KMS-11 (cell line): ENCODE results near the gene PI4KB.

Experiments
- H2AFZ ChIP-seq: fragments of 200-600 bp; sonication (generic); 2 replicates; pipeline ENCODE4 v1.6.1; 2016; ENCODE audit warnings: antibody characterized with exemption, mixed run types, low read depth
- H3K27ac ChIP-seq: fragments of 200-600 bp; sonication (generic); 2 replicates; pipeline ENCODE4 v1.6.1; 2016; ENCODE audit warnings: mild to moderate bottlenecking, mixed run types
- H3K27me3 ChIP-seq: fragments of 200-600 bp; sonication (generic); 2 replicates; pipeline ENCODE4 v1.6.1; 2017; ENCODE audit warnings: mild to moderate bottlenecking, low read depth, mixed run types, moderate library complexity; ENCODE audit not compliant: insufficient read depth
- H3K36me3 ChIP-seq: fragments of 200-600 bp; sonication (generic); 2 replicates; pipeline ENCODE4 v1.6.1; 2017; ENCODE audit warnings: mild to moderate bottlenecking, mixed run types; ENCODE audit not compliant: insufficient read depth
- H3K4me1 ChIP-seq: fragments of 200-600 bp; sonication (generic); 2 replicates; pipeline ENCODE4 v1.6.1; 2016; ENCODE audit warnings: mild to moderate bottlenecking, low read depth, mixed run types; ENCODE audit not compliant: poor library complexity, severe bottlenecking
- H3K4me2 ChIP-seq: fragments of 200-600 bp; sonication (generic); 2 replicates; pipeline ENCODE4 v1.7.0; 2016; ENCODE audit warnings: mild to moderate bottlenecking, mixed run types
- H3K4me3 ChIP-seq: fragments of 200-600 bp; sonication (generic); IDR thresholded peaks from 2 replicates; pipeline ENCODE4 v1.6.1; 2017; ENCODE audit warnings: low read depth, low read length, mixed read lengths; ENCODE audit not compliant: insufficient read depth
- H3K79me2 ChIP-seq: fragments of 200-600 bp; sonication (generic); 2 replicates; pipeline ENCODE4 v1.6.1; 2016; ENCODE audit warnings: low read depth, mixed run types; ENCODE audit not compliant: insufficient read depth
- H3K9ac ChIP-seq: fragments of 200-600 bp; sonication (generic); 2 replicates; pipeline ENCODE4 v1.6.1; 2016; ENCODE audit warnings: mild to moderate bottlenecking, mixed run types
- H4K20me1 ChIP-seq: fragments of 200-600 bp; sonication (generic); 2 replicates; pipeline ENCODE4 v1.6.1; 2016; ENCODE audit warnings: mild to moderate bottlenecking, mixed run types; ENCODE audit not compliant: insufficient read depth
- CTCF ChIP-seq: fragments of 200-600 bp; sonication (generic); conservative IDR thresholded peaks from 2 replicates; pipeline ENCODE4 v1.6.1; 2017; ENCODE audit warnings: low read depth, mild to moderate bottlenecking, antibody characterized with exemption, low read length, moderate library complexity, mixed read lengths

PI4KB gene

GRCh38 chr1:151255381-151255780 lies 71.8 kb downstream of the PI4KB start:
- H3K36me3 ChIP-seq: no peaks in the 10 kb centered on the region
- H4K20me1 ChIP-seq: no peaks in the 10 kb centered on the region; the same call in 1 of the 2 replicates
- H3K4me1 ChIP-seq: peaks cover 12% of the 10 kb centered on the region
- no peaks in the 10 kb centered on the region for H3K27me3 ChIP-seq
- H2AFZ ChIP-seq: peak overlapping the region; percentile 93
- H3K9ac ChIP-seq: peak overlapping the region; percentile 71
- peak overlapping the region; percentile 99 for H3K4me3 ChIP-seq
- H3K27ac ChIP-seq: peak overlapping the region; percentile 70
- H3K79me2 ChIP-seq: peaks cover 58% of the 10 kb centered on the region
- H3K4me2 ChIP-seq: peak overlapping the region; percentile 70
- TF ChIP-seq CTCF: no peak

DNA sequence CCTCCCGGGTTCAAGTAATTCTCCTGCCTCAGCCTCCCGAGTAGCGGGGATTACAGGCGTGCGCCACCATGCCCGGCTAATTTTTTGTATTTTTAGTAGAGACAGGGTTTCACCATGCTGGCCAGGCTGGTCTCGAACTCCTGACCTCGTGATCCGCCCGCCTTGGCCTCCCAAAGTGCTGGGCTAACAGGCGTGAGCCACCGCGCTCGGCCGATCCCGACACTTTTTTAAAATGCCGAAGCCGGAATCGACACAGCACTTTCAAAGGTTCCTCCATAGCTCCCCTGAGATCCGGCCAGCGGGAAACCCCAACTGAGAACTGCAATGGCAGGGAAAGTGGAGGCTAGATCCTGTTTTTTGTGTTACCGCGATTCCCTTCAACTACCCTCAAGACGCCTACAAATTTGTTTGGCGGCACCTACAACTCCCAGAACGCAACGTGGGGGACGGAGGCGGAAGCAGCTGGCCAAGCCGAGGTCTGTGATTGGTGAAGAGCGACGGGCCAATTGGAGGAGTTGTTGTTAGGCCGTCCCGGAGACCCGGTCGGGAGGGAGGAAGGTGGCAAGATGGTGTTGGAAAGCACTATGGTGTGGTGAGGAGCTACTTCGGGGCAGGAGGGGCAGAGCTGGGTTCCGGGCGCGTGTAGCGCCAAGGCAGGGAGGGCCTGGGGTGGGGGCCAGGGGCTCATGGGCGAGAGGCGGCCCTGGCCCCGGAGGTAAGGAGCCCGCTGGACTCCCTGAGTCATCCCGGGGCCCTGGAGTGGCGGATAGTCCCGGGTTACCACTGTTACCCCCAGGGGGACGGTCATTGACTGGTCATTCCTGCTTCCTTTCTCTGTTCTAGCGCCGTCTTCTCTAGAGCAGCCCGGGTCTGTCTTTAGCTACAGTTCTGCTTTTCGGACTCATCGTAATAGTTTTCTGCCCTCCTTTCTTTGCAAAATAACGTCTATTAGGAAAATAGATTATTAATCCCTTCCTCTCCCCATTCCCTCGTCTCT lies 72.7 kb downstream of the PI4KB start, which contains the start of gene PSMD4:
Gene PSMD4 (plus strand): TSS at position 518 of the 997 bp plus-strand sequence. CDS start 49 bp downstream, at position 567.
- H2AFZ ChIP-seq: peak within 1 kb of the TSS; percentile 93

DNA sequence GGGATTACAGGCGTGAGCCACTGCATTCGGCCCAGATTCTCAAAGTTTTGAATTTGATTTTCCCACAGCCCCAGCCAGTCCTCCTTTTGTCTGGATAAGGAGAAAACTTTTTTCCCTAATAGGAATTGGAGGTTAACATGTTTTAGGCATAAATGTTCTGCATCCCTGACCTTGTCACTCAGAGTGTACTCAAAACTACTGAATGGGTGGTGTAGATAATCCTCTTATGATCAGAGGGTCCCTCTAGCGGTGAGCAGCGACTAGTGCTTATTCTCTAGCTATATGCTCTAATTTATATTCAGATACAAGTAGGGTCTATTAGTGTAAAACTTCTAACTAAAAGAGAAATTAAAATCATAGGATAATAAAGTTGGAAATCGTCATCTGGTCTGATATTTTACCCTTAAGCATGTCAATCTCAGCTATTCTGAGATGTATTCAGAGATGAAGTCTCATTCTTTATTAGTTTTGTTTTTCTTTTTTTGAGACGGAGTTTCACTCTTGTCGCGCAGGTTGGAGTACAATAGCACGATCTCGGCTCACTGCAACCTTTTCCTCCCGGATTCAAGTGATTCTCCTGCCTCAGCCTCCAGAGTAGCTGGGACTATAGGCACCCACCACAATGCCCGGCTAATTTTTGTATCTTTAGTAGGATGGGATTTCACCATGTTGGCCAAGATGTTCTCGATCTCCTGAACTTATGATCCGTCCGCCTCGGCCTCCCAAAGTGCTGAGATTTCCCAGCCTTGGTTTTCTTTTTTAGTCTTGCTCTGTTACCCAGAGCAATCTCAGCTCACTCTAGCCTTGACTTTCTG lies 75.4 kb downstream of the PI4KB start:
- Histone ChIP-seq H3K27ac (no peak overlapping the region), H3K4me2 (no peak overlapping the region)

More for the DNA sequence above, 72.7 kb downstream of the PI4KB start, which contains the start of gene PSMD4:
- Histone ChIP-seq H3K27me3 (no peaks in the 10 kb centered on the region), H3K4me2 (peak within 1 kb of the TSS; percentile 70), H3K9ac (peak within 1 kb of the TSS; percentile 71), H3K4me3 (peak within 1 kb of the TSS; percentile 99), H3K27ac (peak within 1 kb of the TSS; percentile 70), H3K4me1 (peaks cover 12% of the 10 kb centered on the region), H3K79me2 (peaks cover 49% of the 10 kb centered on the region), H3K36me3 (no peaks in the 10 kb centered on the region), H4K20me1 (no peaks in the 10 kb centered on the region; the same call in 1 of the 2 replicates)
- TF ChIP-seq CTCF: no peak

More for the DNA sequence above, 75.4 kb downstream of the PI4KB start:
- H3K27me3 ChIP-seq: no peaks in the 10 kb centered on the region
- peak; percentile 100 for TF ChIP-seq CTCF
- no peaks in the 10 kb centered on the region; the same call in 1 of the 2 replicates for H4K20me1 ChIP-seq
- no peak overlapping the region for H3K9ac ChIP-seq
- H3K4me3 ChIP-seq: no peak overlapping the region
- H3K36me3 ChIP-seq: peaks cover 8% of the 10 kb centered on the region; the same call in 1 of the 2 replicates
- H3K4me1 ChIP-seq: peaks cover 12% of the 10 kb centered on the region
- H2AFZ ChIP-seq: no peak overlapping the region
- peaks cover 23% of the 10 kb centered on the region for H3K79me2 ChIP-seq
